ENCODE results near the gene SKI.

SKI gene

DNA sequence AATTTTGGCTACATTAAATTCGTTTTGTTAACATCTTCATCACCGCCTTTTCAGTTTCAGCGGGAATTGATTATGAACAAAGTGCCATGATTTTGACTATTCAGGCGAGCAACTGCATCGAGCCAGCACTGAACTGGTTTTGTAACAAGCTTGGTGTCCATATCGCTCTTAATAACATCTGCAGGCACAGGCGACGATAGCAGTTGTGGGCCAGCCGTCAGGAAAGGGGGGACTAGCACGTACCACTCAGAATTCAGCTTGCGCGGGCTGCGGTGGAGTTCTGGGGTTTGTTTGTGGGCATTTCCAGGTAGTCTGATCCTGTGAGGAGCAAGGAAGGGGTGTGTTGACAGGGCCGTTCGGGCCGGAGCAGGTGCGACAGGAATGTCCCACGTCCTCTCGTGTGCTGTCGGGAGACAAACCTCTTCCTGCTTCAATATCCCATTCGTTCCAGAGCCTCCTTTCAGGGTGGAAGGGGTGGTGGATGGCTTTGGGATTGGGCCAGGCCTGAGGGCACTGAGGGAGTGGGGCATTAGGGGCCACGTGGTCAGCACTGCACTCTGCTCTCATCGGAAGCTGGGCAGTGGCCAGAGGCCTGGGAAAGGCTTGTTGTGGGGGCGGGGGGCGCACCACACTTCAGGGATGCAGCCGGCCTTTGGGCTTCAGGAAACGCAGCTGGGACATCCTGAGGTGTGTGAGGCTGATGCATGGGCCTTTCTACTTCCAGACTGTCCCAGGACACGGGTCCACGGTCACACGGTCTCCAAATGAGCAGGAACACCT, 39.1 kb downstream of the SKI start:
- no peak for DNase-seq

DNA sequence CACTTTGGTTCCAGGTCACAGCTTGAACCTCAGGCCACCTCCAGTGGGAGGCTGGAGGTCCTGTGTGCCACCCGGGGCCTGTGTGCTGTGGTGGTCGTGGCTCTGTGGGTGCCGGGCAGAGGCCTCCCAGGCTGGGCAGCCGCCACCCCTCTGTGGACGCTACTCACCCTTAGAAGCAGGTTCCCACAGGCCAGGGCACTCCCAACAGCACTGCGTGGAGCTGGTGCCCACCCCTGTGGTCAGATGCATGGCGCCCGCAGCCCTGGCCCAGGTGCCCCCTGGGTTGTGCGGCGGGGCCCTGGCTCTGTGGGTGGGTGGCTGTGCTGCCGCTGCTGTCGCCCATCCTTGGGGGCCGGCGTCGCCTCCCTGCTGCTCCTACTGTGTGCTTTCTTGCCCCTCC, 39.7 kb downstream of the SKI start:
- DNase-seq = no peak

GRCh38 chr1:2268285-2269056, 40.4 kb downstream of the SKI start:
- DNase-seq = no peak

DNA sequence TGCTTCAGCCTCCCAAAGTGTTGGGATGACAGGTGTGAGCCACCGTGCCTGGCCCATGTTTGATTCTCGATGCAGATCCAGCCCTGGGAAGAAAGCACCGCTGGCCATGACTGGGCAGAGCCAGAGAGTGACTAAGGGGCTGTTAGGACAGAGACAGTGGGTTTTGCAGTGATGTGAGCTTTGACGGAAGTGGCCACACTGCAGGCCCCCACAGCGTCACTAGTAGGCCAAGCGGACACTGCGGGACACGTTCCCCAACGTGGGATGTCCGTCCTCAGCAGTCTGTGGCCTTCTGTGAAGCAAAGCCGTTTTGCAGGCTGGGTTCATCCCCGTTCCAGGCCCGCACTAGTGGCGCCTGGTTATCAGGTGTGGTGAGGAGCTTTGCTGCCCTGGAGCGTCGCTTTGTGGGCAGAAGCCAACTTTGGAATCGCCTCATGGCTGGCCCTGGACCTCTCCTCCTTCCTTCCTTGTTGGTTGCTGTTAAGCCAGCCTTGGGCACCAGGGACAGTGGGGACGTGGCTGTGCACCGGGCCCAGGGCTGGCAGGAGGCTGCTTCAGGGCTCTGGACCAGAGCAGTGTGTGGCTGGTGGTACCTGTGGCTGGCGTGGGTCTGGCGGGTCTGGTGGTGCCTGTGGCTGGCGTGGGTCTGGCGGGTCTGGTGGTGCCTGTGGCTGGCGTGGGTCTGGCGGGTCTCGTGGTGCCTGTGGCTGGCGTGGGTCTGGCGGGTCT, 41.2 kb downstream of the SKI start:
- DNase-seq = no peak

DNA sequence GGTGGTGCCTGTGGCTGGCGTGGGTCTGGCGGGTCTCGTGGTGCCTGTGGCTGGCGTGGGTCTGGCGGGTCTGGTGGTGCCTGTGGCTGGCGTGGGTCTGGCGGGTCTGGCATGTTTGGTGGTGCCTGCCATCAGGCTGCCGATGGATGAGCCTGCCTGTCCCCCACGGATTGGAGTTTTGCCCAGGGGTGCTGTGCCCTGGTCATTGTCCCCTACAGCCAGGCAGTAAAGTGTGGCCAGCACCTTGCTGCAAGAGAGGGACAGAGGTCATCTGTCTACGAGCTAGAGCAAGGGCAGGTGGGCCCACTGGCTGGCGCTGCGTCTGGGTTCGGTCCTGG, 41.8 kb downstream of the SKI start:
- no peak for DNase-seq

- DNase-seq = no peak
Measured at GRCh38 chr1:2270260-2271100, 42.4 kb downstream of the SKI start.

GRCh38 chr1:2271211-2271721, 43.1 kb downstream of the SKI start:
- DNase-seq = no peak

DNA sequence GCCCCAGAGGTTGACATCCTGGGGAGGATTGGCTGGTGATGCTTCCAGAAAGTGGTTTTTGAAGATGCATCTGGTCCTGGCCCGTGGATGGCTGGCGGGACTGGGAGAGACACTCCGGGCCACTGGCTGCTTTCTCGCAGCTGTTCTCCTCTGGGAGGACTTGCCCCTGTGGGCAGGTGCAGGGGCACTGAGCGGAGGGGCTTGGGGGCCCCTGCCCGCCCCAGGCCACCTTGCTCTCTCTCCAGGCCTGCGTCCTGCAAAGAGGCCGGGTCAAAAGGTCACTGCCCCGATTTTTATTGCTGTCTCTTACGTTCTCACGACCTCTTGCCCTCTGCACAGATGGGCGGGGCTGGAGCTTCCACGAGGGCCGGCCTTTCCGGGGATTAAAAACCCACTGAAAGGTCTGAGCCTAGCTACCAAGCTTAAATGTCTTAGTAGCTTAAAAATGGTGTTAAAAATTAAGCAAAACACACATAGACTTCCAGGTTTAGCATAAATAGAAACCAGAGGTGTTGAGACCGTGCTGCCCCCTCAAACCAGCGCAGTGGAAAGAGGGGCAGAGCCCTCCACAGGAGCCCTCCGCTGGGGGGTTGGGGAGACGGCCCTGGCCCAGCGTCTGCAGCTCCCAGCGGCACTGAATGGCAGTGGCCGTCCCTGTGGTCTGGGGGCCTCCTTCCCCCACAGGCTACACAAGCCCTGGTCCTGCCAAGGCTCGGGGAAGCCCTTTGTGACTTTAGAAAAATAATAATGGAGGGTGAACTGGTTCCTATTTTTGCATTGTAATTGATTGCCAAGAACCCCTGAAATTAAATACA, 43.9 kb downstream of the SKI start:
- no peak for DNase-seq

DNA sequence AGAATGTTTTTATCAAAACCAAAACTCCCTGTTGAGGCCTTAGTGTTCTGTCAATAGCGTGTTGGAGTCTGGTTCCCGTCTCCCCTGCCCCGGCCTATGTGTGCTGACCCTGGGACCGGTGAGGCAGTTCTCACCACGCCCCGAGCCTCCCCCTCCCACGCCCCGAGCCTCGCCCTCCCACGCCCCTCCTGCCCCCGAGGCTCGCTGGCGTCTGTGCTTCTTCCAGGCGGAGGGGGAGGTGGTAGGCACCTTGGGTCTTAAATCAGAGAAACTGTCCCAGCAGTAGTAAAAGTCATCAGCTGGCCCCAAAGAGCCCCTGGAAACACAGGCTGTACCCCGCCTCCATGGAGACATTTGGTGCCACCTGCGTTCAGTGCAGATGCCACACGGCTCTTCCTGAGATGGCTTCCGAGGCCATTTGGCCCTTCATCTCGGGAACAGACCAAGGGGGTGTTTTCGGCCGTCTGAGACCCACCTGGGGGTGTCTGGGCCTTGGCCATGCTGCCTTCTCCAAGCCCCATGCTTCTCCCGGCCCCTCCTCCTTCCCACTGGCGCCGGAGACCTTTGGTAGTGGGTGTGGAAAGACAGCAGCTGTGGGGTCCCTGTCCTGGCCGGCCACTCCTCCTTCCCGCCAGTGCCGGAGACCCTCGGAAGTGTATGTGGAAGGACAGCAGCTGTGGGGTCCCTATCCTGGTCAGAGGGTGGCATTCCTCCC, 44.7 kb downstream of the SKI start:
- DNase-seq = no peak

- DNase-seq = no peak
Measured at GRCh38 chr1:2273401-2274090, 45.4 kb downstream of the SKI start.

DNA sequence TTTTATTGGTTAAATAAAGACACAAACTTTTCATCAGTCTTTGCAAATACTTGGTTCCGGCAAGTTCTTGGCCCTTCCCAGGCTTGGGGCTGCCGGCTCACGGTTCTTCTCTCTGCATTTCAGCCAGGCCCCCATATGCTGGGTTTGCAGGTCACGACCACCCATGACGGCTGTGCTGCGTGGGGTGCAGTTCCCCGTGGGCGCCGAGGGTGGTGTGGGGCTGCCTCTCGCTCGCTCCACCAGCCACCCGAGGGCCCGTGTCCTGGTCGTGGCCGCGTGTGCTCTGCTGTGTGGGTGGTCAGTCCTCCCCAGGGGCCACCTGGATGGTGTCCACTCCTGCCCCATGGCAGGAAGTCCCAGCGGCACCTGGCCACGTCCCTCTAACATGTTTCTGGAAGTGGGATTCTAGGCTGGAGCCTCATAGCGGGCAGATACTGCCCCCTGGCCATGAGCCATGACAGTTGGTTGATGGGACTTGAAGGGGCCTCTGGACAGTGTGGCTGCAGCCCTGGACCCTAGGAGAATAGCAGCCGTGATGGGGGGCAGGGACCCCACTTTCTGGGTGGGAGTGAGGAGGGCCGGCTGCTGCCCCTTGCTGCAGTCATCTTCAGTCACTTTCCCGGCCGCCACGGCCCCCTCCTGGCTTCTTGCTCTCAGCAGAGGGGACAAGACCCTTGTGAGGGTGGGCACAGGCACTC, 46.3 kb downstream of the SKI start:
- no peak for DNase-seq

DNA sequence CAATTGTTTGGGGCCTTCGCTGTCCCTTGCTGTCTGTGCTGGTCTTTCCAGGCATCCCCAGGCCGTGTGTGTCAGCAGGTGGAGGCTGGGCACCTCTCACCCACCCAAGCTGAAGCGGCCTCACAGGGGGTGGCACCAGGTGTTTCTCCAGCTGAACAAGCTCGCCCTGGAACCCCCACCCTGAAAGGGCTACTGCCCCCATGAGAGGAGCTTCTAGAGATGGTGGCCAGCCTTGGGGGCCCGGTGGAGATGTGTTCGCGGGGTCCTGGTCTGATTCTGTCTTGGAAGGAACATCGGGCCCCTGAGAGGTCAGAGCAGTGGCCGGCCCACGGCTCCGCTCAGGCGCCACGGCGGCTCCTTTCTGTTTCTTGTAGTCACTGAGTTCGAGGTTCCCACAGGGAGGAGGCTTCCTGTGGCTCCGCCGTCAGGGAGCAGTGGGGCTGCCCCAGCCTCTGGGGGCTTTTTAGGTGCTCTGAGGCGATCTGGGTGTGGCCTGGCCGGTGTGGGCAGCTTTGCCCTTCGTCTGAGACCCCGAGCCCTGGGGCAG, 46.9 kb downstream of the SKI start:
- no peak for DNase-seq

GRCh38 chr1:2275796-2276536, 47.8 kb downstream of the SKI start:
- DNase-seq = no peak

- no peak for DNase-seq
Measured at GRCh38 chr1:2276803-2277580, 48.9 kb downstream of the SKI start.

DNA sequence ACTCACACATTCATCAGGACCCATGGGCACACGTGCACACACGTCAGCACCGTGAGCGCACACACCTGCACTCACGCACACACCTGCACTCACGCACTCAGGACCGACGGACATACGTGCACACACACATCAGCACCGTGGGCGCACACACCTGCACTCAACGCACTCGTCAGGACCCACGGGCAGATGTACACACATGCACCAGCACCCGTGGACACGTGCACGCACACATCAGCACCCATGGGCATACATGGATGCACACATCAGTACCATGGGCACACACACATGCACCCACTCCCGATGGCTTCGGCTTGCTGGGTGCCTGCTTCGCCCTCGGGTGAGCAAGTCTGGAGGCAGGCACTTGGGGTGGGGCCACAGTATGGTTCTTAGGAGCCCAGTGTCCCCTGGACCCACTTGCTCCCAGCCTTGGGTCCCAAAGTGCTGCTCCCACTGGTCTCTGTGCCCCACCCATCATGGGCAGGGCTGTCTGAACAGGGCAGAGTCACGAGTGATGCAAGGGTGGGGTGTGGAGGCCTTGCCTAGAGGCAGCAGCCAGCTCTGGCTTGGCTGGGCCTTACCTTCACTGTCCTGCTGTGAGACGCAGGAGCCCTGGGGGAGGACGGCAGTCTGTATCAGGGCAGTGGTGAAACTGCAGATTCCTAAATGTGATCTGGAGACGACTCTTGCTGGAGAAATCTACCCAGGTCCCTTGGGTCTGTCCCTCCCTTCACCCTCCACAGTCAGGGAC, 49.8 kb downstream of the SKI start:
- no peak for DNase-seq

DNA sequence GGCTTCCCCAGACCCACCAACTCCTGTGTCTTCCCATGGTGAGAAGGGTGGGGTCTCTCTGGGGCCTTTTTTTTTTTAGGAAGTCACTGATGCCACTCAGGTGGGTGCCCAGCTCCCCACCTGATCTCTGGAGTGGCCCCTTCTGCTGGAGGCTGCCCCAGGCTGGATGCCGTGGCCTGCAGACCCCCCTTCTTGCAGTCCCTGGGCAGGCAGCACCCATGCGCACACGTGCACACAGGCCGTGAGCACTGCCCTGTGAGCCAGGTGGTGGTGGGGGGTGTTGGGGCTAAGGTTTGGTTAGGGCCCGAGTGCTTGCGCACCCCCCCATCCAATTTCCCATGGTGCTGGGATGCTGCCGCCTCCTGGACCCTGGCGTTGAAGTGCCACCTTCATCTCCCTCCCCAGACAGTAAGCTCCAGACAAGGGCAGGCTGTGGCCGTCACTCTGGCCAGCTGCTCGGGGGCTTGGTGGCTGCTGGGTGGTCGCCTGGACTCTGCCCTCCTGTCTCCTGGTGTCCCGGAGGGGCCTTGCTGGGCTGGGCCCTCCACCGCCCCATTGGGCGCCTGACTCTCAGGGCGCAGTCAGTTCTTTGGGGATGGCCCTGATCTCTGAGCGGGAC, 50.6 kb downstream of the SKI start:
- DNase-seq = no peak

DNA sequence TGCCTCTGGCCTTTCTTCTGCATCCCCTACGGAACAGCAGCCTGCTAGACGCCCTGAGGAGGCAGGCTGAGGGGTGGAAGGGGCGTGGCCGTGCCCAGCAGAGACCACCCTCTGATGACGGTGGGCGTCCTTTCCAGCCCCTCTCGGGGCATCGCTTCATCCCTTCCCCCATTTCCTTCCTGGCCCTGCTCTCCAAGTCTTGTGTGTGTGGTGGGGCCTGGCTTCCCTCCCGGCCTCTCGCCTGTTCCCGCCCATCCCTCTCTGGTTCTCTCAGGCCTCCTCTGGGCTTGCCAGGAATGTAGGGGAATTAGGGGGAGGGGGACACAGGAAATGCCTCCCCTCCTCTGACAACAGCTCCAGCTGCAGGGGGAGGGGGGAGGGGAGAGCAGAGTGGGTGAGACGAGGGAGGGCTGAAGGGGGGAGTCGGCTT, 51.1 kb downstream of the SKI start:
- DNase-seq = no peak
